Measurements from ENCODE around the gene KCP. TPM values are rescaled to one million over a fixed set of nuclear protein-coding genes. Genes with fewer than 3 reads are reported as not detected.

The KCP gene
- total RNA-seq, 1 experiment from 2014 or later = 5.3 TPM

- DNase-seq = no peak
- H3K4me2 ChIP-seq (ENCODE audit: insufficient read depth, insufficient read length, low read length) = no peak overlapping the region
- H3K18ac ChIP-seq (ENCODE audit: insufficient read length, low read depth, low read length) = no peak overlapping the region
- no peak overlapping the region for H2BK20ac ChIP-seq (ENCODE audit: low read depth, low read length, poor library complexity, severe bottlenecking)
- no peak overlapping the region for H2BK120ac ChIP-seq (ENCODE audit: low read depth, low read length, poor library complexity, severe bottlenecking)
- Mint-ChIP-seq H3K4me1 (peaks cover 5 to 6% of the 10 kb centered on the region in 2 experiments), H3K27me3 (ENCODE audit: low read depth) (peaks cover 4% of the 10 kb centered on the region), H3K36me3 (ENCODE audit: insufficient read depth in 1 of 3, low read depth in 3 of 3) (no peaks in the 10 kb centered on the region; a peak in 1 of 7 replicates), H3K4me3 (no peak overlapping the region), H3K9me3 (no peaks in the 10 kb centered on the region), H3K27ac (no peak overlapping the region; a peak in 1 of 7 replicates)
- H3K9ac ChIP-seq (ENCODE audit: extremely low read depth, insufficient read length, low read length) = no peak overlapping the region
- H2BK12ac ChIP-seq (ENCODE audit: insufficient read length, low read depth, low read length) = no peak overlapping the region
- no peak overlapping the region for H3K23ac ChIP-seq (ENCODE audit: insufficient read length, low read depth, low read length)
- no peaks in the 10 kb centered on the region for H3K4me1 ChIP-seq (ENCODE audit: insufficient read depth, low read length)
- no peaks in the 10 kb centered on the region for H3K27me3 ChIP-seq (ENCODE audit: insufficient read depth, low read length)
- no peak for TF ChIP-seq CTCF (conservative IDR thresholded peaks at IDR 0.05)
- H3K23me2 ChIP-seq (ENCODE audit: insufficient read length, low read depth, low read length, poor library complexity, severe bottlenecking) = no peaks in the 10 kb centered on the region
- H2AK5ac ChIP-seq (ENCODE audit: insufficient read length, low read length) = no peak overlapping the region
- H2BK15ac ChIP-seq (ENCODE audit: low read depth, low read length) = no peak overlapping the region
- H4K8ac ChIP-seq (replicated peaks; ENCODE audit: insufficient read length, low read depth, low read length) = no peak overlapping the region
- H4K5ac ChIP-seq (ENCODE audit: insufficient read length, low read depth, low read length) = no peak overlapping the region
- no peak overlapping the region for H3K14ac ChIP-seq (ENCODE audit: insufficient read depth, low read length)
- H4K91ac ChIP-seq (ENCODE audit: insufficient read length, low read depth, low read length) = no peak overlapping the region
- H3K4ac ChIP-seq (ENCODE audit: low read depth, low read length) = no peak overlapping the region
- H3T11ph ChIP-seq (ENCODE audit: low read length) = no peak overlapping the region
- no peak overlapping the region for H2AFZ ChIP-seq (ENCODE audit: low read length)
- H3K79me2 ChIP-seq (ENCODE audit: insufficient read depth, low read length) = no peaks in the 10 kb centered on the region
- no peak overlapping the region for H3K56ac ChIP-seq (ENCODE audit: insufficient read length, low read depth, low read length)
- no CpG with 5 or more reads among the region's 32 CpGs for WGBS (ENCODE audit: extremely low coverage, insufficient read length, low lambda C conversion rate)
- H2BK5ac ChIP-seq (ENCODE audit: insufficient read length, low read length) = no peak overlapping the region
- no peak overlapping the region for H3K27ac ChIP-seq (ENCODE audit: insufficient read length, low read depth, low read length)
- no peaks in the 10 kb centered on the region for H3K79me1 ChIP-seq (ENCODE audit: insufficient read depth, low read depth, low read length, poor library complexity, severe bottlenecking)
- no peaks in the 10 kb centered on the region for H3K9me3 ChIP-seq (ENCODE audit: control insufficient read depth, low read depth, low read length)
- H4K20me1 ChIP-seq (ENCODE audit: control insufficient read depth, insufficient read depth, insufficient read length) = no peaks in the 10 kb centered on the region
Measured at GRCh38 chr7:128876978-128877755, 33.3 kb downstream of the KCP start.
